ENCODE measurements around the gene DHRSX. TPM values are rescaled to one million over a fixed set of nuclear protein-coding genes. Genes with fewer than 3 reads are reported as not detected.
"Not testable (repeated sequence)": the region's sequence is repeated elsewhere in the genome, so short reads cannot be mapped to it uniquely, and the experiment has no call there.

The DHRSX gene
- total RNA-seq, 1 donor from 2014 or later: 25.7 TPM

DNA sequence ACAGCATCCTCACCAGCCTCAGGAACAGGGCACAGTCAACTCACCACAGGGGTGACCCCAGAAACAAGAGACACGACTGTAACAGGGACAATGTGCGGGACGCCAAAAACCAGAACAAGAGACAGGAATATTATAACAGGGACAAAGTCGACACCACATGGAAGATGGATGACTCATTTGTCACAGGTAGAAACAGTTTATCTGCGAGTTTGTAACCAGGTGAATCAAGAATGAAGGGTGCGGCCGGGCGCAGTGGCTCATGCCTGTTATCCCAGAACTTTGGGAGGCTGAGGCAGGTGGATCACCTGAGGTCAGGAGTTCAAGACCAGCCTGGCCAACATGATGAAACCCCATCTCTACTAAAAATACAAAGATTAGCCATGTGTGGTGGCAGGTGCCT is 44.7 kb downstream of the DHRSX start:
- DNase-seq; H3K4me1 Mint-ChIP-seq; H3K4me3 Mint-ChIP-seq; H3K36me3 Mint-ChIP-seq (ENCODE audit: low read depth); H3K27ac Mint-ChIP-seq; H3K27me3 Mint-ChIP-seq; H3K9me3 Mint-ChIP-seq; intact Hi-C loops (cut with micrococcal nuclease): not testable (repeated sequence)

DNA sequence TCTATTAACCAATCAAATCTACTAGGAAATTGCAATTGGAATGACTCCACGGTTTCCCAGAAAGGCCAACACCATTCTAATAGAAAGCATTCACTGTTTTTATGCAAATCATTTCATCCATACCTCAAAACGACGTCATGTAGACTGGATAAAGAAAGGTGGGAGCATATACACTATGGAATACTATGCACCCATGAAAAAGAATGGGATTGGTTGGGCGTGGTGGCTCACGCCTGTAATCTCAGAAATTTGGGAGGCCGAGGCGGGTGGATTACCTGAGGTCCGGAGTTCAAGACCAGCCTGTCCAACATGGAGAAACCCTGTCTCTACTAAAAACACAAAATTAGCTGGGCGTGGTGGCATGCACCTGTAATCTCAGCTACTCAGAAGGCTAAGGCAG is 46.2 kb downstream of the DHRSX start:
- H3K4me1 Mint-ChIP-seq; H3K27ac Mint-ChIP-seq; DNase-seq; H3K4me3 Mint-ChIP-seq; intact Hi-C loops (cut with micrococcal nuclease); H3K27me3 Mint-ChIP-seq; H3K9me3 Mint-ChIP-seq; H3K36me3 Mint-ChIP-seq (ENCODE audit: low read depth): not testable (repeated sequence)

DNA sequence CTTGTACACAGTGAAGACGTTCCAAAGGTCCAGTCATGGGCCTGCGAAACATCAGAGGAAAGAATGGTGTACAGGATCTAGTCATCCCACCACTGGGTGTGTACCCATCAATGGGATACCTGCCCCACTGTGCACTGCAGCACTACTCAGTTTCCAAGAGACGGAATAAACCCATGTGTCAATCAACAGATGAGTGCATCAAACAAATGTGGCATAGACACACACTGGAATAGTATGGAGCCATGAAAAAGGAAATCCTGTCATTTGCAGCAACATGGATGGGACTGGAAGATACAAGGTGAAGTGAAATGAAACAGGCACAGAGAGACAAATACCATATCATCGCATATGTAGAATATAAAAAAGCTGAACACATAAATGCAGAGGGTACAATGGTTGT is 48.0 kb downstream of the DHRSX start:
- Mint-ChIP-seq H3K27me3 (no peaks in the 10 kb centered on the region), H3K27ac (no peak overlapping the region), H3K9me3 (peaks cover 4% of the 10 kb centered on the region), H3K36me3 (ENCODE audit: low read depth) (peaks cover 4% of the 10 kb centered on the region), H3K4me3 (no peak overlapping the region), H3K4me1 (no peaks in the 10 kb centered on the region)
- intact Hi-C loops (cut with micrococcal nuclease): no loop called here
- no peak for DNase-seq

DNA sequence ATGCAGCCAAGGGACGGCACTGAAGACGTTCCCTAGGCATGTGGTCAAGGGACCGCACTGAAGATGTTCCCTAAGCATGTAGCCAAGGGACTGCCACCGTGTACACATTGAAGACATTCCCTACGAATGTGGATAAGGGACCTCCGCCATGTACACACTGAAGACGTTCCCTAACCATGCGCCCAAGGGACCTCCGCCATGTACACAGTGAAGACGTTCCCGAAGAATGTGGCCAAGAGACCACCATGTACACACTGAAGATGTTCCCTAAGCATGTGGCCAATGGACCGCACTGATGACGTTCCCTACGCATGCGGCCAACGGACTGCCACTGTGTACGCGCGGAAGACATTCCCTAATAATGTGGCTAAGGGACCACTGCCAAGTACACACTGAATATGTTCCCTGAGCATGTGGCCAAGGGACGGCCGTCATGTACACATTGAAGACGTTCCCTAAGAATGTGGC is 48.4 kb downstream of the DHRSX start:
- Mint-ChIP-seq H3K27me3 (no peaks in the 10 kb centered on the region), H3K9me3 (peaks cover 4% of the 10 kb centered on the region), H3K4me1 (no peaks in the 10 kb centered on the region), H3K27ac (no peak overlapping the region), H3K36me3 (ENCODE audit: low read depth) (peaks cover 8% of the 10 kb centered on the region), H3K4me3 (no peak overlapping the region)
- intact Hi-C loops (cut with micrococcal nuclease): no loop called here
- DNase-seq: no peak

DNA sequence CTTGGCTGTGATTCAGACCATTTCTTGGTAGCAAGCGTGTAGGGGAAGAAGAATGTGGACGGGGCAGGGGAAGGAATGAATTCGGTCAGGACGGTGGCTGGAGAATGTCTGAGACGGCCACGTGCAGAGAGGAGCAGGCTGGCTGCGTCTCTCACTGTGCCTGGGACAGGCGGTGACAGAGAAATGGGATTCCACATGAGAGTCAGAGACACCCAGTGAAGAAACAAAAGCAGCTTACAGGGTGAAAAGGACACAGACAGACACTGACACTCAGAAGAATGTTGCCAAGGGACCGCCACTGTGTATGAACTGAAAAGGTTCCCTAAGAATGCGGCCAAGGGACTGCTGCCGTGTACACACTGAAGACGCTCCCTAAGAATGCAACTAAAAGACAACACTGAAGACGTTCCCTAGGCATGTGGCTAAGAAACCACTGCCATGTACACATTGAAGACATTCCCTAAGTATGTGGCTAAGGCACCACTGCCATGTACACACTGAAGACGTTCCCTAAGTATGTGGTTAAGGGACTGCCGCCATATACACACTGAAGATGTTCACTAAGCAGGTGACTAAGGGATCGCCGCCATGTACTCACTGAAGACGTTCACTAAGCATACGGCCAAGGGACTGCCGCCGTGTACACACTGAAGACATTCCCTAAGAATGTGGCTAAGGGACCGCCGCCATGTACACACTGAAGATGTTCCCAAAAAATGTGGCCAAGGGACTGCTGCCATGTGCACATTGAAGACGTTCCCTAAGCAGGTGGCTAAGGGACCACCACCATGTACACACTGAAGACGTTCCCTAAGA is 49.1 kb downstream of the DHRSX start:
- Mint-ChIP-seq H3K27ac (no peak overlapping the region), H3K4me1 (no peaks in the 10 kb centered on the region), H3K9me3 (peaks cover 4% of the 10 kb centered on the region), H3K27me3 (no peaks in the 10 kb centered on the region), H3K4me3 (no peak overlapping the region), H3K36me3 (ENCODE audit: low read depth) (peaks cover 9% of the 10 kb centered on the region)
- no peak for DNase-seq
- intact Hi-C loops (cut with micrococcal nuclease): no loop called here

DNA sequence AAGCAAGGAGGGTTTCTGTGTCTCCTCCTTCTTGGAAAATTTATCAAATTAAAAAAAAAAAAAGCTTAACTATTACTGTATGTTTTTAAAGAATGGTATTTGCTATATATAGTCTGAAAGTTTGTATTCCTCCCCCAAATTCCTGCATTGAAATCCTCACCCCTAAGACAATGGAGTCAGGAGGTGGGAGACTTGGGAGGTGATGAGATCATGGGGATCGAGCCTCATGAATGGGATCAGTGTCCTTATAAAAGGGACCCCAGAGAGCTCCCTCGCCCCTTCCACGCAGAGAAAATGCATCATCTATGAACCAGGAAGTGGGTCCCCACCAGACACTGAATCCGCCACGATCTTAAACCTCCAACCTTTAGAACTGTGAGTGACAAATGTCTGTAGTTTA is 50.1 kb downstream of the DHRSX start:
- Mint-ChIP-seq H3K4me1 (no peaks in the 10 kb centered on the region), H3K27ac (no peak overlapping the region), H3K27me3 (no peaks in the 10 kb centered on the region), H3K9me3 (peaks cover 4% of the 10 kb centered on the region), H3K36me3 (ENCODE audit: low read depth) (peaks cover 11% of the 10 kb centered on the region), H3K4me3 (no peak overlapping the region)
- DNase-seq: no peak
- intact Hi-C loops (cut with micrococcal nuclease): no loop called here

DNA sequence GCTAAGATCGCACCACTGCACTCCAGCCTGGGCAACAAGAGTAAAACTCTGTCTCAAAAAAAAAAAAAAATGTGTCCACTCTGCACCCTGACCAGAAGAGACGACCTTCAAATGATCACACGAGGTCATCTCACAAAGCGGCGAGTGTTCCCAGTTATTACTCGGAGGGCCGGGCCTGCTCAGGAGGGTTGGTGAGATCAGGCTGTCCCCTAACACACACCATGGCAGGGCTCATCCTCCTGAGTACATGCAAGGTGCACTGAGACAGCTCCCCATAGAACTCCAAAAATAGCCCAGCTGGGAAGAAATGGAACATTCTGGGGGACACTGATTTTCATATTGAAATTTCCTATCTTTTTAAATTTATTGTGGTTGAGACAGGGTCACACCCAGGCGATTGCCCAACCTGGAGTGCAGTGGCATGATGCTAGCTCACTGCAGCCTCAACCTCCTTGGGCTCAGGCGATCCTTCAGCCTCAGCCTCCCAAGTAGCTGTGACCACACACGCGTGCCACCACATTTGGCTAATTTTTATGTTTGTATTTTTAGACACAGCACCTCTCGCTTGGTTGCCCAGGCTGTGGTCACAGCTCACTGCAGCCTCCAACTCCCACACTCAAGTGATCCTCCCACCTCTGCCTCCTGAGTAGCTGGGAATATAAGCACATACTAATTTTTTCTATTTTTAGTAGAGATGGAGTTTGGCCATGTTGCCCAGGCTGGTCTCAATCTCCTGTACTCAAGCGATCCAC is 51.5 kb downstream of the DHRSX start:
- peaks cover 9% of the 10 kb centered on the region for H3K36me3 Mint-ChIP-seq (ENCODE audit: low read depth)
- H3K27me3 Mint-ChIP-seq: no peaks in the 10 kb centered on the region
- H3K4me3 Mint-ChIP-seq: no peak overlapping the region
- intact Hi-C loops (cut with micrococcal nuclease): no loop called here
- H3K4me1 Mint-ChIP-seq: no peaks in the 10 kb centered on the region
- H3K27ac Mint-ChIP-seq: no peak overlapping the region
- no peak for DNase-seq
- peaks cover 4% of the 10 kb centered on the region for H3K9me3 Mint-ChIP-seq

DNA sequence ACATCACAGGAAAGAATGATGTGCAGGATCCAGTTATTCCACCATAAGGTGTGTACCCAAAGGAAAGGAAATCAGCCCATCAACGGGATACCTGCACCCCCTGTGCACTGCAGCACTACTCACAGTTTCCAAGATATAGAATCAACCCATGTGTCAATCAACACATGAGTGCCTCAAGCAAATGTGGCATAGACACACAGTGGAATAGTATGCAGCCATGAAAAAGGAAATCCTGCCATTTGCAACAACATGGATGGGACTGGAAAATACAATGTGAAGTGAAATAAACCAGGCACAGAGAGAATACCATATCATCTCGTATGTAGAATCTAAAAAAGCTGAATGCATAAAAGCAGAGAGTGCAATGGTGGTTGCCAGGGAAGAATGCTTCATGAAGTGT is 53.3 kb downstream of the DHRSX start:
- Mint-ChIP-seq H3K36me3 (ENCODE audit: low read depth) (peaks cover 9% of the 10 kb centered on the region), H3K4me1 (no peaks in the 10 kb centered on the region), H3K9me3 (no peaks in the 10 kb centered on the region), H3K27ac (no peak overlapping the region), H3K4me3 (no peak overlapping the region), H3K27me3 (no peaks in the 10 kb centered on the region)
- no peak for DNase-seq
- intact Hi-C loops (cut with micrococcal nuclease): no loop called here

DNA sequence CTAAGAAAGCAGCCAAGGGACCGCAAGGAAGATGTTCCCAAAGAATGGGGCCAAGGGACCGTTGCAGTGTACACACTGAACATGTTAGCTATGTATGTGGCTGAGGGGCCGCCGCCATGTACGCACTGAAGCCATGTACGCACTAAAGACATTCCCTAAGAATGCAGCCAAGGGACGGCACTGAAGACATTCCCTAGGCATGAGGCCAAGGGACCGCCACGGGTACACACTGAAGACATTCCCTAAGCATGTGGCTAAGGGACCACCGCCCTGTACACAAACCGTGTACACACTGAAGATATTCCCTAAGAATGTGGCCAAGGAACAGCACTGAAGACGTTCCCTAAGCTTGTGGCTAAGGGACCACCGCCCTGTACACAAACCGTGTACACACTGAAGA is 54.0 kb downstream of the DHRSX start:
- intact Hi-C loops (cut with micrococcal nuclease): no loop called here
- H3K36me3 Mint-ChIP-seq (ENCODE audit: low read depth): peaks cover 9% of the 10 kb centered on the region
- H3K9me3 Mint-ChIP-seq: no peaks in the 10 kb centered on the region
- no peaks in the 10 kb centered on the region for H3K4me1 Mint-ChIP-seq
- H3K4me3 Mint-ChIP-seq: no peak overlapping the region
- no peak overlapping the region for H3K27ac Mint-ChIP-seq
- no peak for DNase-seq
- no peaks in the 10 kb centered on the region for H3K27me3 Mint-ChIP-seq

DNA sequence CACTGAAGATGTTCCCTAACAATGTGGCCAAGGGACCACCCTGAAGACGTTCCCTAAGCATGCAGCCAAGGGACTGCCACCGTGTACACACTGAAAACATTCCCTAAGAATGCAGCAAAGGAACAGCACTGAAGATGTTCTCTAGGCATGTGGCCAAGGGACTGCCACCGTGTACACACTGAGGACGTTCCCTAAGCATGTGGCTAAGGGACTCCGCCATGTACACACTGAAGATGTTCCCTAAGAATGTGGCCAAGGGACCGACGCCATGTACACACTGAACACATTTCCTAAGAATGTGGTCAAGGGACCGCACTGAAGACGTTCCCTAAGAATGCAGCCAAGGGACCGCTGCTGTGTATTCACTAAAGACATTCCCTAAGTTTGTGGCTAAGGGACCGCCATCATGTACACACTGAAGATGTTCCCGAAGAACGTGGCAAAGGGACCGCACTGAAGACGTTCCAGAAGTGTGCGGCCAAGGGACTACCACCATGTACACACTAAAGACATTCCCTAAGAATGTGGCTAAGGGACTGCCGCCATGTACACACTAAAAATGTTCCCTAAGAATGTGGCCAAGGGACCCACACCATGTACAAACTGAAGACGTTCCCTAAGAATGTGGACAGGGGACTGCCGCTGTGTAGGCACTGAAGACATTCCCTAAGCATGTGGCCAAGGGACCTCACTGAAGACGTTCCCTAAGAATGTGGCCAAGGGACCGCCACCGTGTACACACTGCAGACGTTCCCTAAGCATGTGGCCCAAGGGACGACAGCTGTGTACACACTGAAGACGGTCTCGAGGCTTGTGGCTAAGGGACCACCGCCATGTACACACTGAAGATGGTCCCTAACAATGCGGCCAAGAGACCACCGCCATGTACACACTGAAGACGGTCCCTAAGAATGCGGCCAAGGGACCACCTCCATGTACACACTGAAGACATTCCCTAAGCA is 54.8 kb downstream of the DHRSX start:
- no peak for DNase-seq
- no peak overlapping the region for H3K4me3 Mint-ChIP-seq
- no peaks in the 10 kb centered on the region for H3K27me3 Mint-ChIP-seq
- intact Hi-C loops (cut with micrococcal nuclease): no loop called here
- H3K9me3 Mint-ChIP-seq: peaks cover 3% of the 10 kb centered on the region
- peaks cover 13% of the 10 kb centered on the region for H3K36me3 Mint-ChIP-seq (ENCODE audit: low read depth)
- H3K27ac Mint-ChIP-seq: no peak overlapping the region
- H3K4me1 Mint-ChIP-seq: no peaks in the 10 kb centered on the region

DNA sequence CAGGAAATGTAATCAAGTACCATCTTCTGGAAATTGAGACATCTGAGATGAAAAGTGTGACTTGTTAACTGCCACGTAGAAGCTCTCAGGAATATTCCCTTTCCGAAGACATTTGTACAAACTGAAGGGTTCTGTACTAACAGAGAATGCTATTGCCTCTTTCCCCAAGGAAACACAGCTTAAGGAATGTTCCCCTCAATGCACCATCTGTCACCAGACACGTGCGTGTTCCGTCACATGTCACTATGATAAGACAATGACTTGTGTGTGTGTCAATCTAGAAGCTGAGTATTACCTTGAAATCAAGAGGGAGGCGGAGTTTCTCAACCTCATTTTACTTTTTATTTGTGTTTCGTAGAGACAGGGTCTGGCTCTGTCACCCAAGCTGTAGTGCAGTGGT is 58.1 kb downstream of the DHRSX start:
- Mint-ChIP-seq H3K27me3 (no peaks in the 10 kb centered on the region), H3K9me3 (peaks cover 5% of the 10 kb centered on the region), H3K27ac (no peak overlapping the region), H3K4me1 (no peaks in the 10 kb centered on the region), H3K4me3 (no peak overlapping the region), H3K36me3 (ENCODE audit: low read depth) (peaks cover 30% of the 10 kb centered on the region)
- DNase-seq: no peak
- intact Hi-C loops (cut with micrococcal nuclease): no loop called here

DNA sequence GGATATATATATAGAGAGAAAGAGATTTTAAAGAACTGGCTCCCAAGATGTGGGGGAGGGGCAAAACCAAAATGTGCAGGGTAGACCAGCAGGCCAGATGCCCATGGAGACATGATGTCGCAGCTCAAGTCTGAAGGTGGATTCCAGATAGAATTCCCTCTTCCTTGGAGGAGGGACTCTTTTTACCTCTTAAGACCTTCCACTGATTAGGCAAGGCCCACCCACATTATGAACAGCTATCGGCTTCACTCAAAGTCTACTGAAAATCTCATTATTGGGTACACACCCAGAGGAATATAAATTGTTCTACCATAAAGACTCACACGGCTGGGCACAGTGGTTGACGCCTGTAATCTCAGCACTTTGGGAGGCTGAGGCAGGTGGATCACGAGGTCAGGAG is 59.3 kb downstream of the DHRSX start:
- no peak overlapping the region for H3K4me3 Mint-ChIP-seq
- no peaks in the 10 kb centered on the region for H3K27me3 Mint-ChIP-seq
- H3K36me3 Mint-ChIP-seq (ENCODE audit: low read depth): peaks cover 26% of the 10 kb centered on the region
- intact Hi-C loops (cut with micrococcal nuclease): no loop called here
- DNase-seq: no peak
- H3K27ac Mint-ChIP-seq: no peak overlapping the region
- H3K4me1 Mint-ChIP-seq: no peaks in the 10 kb centered on the region
- peaks cover 5% of the 10 kb centered on the region for H3K9me3 Mint-ChIP-seq

DNA sequence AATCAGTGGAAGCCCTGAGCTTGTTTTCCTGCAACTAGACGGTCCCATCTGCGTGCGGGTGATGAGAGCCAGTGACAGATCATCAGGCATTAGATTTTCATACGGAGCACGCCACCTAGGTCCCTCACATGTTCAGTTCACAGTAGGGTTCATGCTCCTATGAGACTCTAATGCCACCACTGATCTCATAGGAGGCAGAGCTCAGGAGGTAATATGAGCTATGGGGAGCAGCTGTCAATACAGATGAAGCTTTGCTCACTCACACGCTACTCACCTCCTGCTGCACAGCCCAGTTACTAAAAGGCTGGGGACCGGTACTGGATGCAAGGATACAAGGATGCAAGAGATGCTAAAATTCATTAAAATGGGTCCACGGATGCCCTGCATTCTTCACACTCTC is 61.2 kb downstream of the DHRSX start:
- DNase-seq: no peak
- Mint-ChIP-seq H3K4me3 (no peak overlapping the region), H3K4me1 (peaks cover 3% of the 10 kb centered on the region), H3K27me3 (no peaks in the 10 kb centered on the region), H3K36me3 (ENCODE audit: low read depth) (peaks cover 29% of the 10 kb centered on the region), H3K9me3 (peaks cover 5% of the 10 kb centered on the region), H3K27ac (no peak overlapping the region)
- intact Hi-C loops (cut with micrococcal nuclease): no loop called here

DNA sequence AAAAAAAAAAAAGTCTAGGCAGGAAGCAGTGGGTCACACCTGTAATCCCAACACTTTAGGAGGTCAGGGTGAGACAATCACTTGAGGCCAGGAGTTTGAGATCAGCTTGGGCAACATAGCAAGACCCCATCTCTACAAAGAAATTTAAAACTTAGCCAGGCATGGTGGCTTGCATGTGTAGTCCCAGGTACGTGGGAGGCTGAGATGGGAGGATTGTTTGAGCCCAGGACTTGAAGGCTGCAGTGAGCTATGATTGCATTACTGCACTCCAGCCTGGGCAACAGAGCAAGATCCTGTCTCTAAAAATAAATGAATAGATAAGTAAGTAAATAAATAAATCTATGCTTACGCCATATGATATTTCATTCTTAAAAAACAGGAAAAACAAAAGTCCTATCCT is 65.3 kb downstream of the DHRSX start:
- Mint-ChIP-seq H3K4me3 (no peak overlapping the region), H3K4me1 (peaks cover 3% of the 10 kb centered on the region), H3K9me3 (peaks cover 5% of the 10 kb centered on the region), H3K27me3 (no peaks in the 10 kb centered on the region), H3K36me3 (ENCODE audit: low read depth) (peaks cover 35% of the 10 kb centered on the region), H3K27ac (no peak overlapping the region)
- intact Hi-C loops (cut with micrococcal nuclease): no loop called here
- DNase-seq: no peak

All from activated CD4-positive, alpha-beta T cell treated with anti-CD3 and anti-CD28 coated beads, Interleukin-2, amount 10 ng/mL, durations not matched to agents 24 days and 14 days (primary cell).